ENCODE data around the gene ACAD11. TPM values are rescaled to one million over a fixed set of nuclear protein-coding genes. Genes with fewer than 3 reads are reported as not detected.

The ACAD11 gene
- total and polyA plus RNA-seq, 8 donors, result 12.6 to 43.7 (median 32.7) TPM

DNA sequence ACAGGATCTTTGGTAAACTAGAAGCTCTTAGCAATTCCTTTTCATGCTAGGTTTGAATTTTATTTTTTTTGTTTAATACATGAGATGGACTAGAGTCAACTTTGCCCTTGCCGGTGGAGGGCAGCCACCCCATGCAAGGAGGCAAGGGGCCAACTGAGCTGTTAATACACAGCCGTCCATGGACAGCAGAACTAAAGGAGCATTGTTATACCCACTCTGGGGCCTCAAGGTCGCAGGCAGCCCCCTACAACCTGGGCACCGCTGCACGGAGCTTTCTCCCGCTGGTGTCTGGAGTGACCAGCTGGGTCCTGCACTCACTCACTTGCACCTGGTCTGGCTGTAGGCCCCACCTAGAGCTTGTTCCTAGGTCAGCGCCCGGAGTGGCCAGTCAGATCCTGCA lies 110.4 kb downstream of the ACAD11 start:
- peaks cover 0 to 3% of the 10 kb centered on the region in 2 donors for H3K4me1 ChIP-seq
- H3K9me3 ChIP-seq, result no peaks in the 10 kb centered on the region
- TF ChIP-seq, protein P1, sequence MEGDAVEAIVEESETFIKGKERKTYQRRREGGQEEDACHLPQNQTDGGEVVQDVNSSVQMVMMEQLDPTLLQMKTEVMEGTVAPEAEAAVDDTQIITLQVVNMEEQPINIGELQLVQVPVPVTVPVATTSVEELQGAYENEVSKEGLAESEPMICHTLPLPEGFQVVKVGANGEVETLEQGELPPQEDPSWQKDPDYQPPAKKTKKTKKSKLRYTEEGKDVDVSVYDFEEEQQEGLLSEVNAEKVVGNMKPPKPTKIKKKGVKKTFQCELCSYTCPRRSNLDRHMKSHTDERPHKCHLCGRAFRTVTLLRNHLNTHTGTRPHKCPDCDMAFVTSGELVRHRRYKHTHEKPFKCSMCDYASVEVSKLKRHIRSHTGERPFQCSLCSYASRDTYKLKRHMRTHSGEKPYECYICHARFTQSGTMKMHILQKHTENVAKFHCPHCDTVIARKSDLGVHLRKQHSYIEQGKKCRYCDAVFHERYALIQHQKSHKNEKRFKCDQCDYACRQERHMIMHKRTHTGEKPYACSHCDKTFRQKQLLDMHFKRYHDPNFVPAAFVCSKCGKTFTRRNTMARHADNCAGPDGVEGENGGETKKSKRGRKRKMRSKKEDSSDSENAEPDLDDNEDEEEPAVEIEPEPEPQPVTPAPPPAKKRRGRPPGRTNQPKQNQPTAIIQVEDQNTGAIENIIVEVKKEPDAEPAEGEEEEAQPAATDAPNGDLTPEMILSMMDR (IDR thresholded peaks at IDR 0.05), result no peak
- DNase-seq (no peak), ATAC-seq (no peak)
- H3K27ac ChIP-seq, result no peak overlapping the region
- intact Hi-C loops (cut with DNase I), result no loop called here
- no peak overlapping the region for H3K4me3 ChIP-seq
- no peaks in the 10 kb centered on the region for H3K36me3 ChIP-seq
- no peaks in the 10 kb centered on the region for H3K27me3 ChIP-seq

DNA sequence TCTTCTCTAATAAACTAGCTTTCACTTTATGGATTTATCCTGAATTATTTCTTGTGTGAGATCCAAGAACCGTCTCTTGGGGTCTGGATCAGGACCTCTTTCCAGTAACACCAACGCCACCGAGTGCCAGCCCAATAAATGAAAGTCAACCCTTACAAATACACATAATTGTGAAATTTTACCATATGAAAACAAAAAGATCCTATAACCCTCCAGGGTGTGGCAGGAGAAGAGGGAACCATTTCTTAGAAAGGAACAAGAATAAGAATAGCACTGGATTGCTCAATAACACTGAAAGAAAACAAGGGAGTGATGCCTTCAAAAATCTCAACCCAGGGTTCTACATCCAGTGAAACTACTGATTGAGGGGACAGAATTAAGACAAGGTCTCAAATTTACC lies 114.1 kb downstream of the ACAD11 start:
- H3K27me3 ChIP-seq, result no peaks in the 10 kb centered on the region
- H3K27ac ChIP-seq, result no peak overlapping the region
- ATAC-seq (peak; percentile 27), DNase-seq (no peak)
- H3K9me3 ChIP-seq, result no peaks in the 10 kb centered on the region
- TF ChIP-seq, protein P1 (IDR thresholded peaks at IDR 0.05), result no peak
- intact Hi-C loops (cut with DNase I), result no loop called here
- H3K4me1 ChIP-seq, result peaks cover 0 to 22% of the 10 kb centered on the region in 2 donors
- no peak overlapping the region for H3K4me3 ChIP-seq
- peaks cover 0 to 17% of the 10 kb centered on the region in 2 donors for H3K36me3 ChIP-seq

DNA sequence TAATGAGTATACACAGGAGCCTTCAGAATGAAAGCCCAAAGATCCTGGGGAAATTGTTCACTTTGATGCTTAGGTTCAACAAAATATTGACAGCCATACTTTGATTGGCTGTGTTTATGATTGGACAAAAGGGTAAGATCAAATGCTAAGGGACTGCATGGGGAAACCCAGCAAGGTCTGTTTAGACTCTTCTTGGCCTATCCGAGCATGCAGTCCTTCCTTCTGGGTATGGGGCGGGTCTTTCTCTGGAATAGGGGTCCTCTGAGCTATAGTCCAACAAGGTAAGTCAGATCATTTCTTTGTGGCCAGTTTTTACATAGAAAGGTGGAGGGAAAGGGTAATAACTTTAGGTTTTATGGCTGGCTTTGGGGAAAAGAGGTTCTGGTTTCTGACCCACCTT lies 115.5 kb downstream of the ACAD11 start:
- Histone ChIP-seq H3K4me1 (peaks cover 0 to 22% of the 10 kb centered on the region in 2 donors), H3K27ac (no peak overlapping the region), H3K9me3 (no peaks in the 10 kb centered on the region), H3K36me3 (peaks cover 0 to 30% of the 10 kb centered on the region in 2 donors), H3K4me3 (no peak overlapping the region), H3K27me3 (no peaks in the 10 kb centered on the region)
- TF ChIP-seq, protein P1 (IDR thresholded peaks at IDR 0.05), result no peak
- DNase-seq (no peak), ATAC-seq (no peak)
- intact Hi-C loops (cut with DNase I), result no loop called here

DNA sequence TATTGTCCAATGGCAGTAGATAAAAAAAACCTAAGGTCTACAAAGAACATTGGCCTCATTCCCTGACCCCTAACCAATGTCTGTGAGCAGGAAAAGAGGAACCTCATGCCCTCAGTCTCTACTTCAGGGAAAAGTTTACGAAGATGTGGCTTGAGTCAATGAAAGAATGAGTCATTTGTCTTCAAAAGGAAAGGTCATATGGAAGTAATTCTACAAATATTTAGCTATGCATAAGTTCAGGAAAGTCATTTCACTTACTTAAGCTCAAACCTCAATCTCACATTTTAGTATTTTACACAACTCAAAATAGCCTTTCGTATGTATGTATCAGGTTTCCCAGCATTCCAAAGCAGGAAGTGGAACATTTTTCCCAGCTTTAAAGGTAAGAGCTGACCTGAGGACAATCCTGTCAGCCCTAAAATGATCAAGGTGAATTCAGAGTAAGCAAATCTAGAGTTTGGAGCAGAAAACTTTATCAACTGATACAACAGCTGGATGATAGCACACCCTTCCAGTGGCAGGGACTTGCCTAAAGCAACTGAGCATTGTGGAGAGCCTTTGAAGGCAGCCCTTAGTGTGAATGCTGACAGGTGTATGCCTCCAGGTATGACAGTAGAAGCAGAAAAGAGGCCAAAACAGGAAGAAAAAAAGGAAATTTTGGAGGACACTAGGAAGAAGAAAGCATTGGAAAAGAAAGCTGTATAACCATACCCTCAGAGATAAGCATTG lies 116.4 kb downstream of the ACAD11 start:
- intact Hi-C loops (cut with DNase I), result no loop called here
- DNase-seq (no peak), ATAC-seq (peak; percentile 84)
- no peak overlapping the region for H3K4me3 ChIP-seq
- H3K4me1 ChIP-seq, result peaks cover 0 to 22% of the 10 kb centered on the region in 2 donors
- no peaks in the 10 kb centered on the region for H3K9me3 ChIP-seq
- peaks cover 0 to 40% of the 10 kb centered on the region in 2 donors for H3K36me3 ChIP-seq
- peak overlapping the region; percentile 19 to 52 for H3K27ac ChIP-seq
- H3K27me3 ChIP-seq, result no peaks in the 10 kb centered on the region
- TF ChIP-seq, protein P1 (IDR thresholded peaks at IDR 0.05), result no peak

DNA sequence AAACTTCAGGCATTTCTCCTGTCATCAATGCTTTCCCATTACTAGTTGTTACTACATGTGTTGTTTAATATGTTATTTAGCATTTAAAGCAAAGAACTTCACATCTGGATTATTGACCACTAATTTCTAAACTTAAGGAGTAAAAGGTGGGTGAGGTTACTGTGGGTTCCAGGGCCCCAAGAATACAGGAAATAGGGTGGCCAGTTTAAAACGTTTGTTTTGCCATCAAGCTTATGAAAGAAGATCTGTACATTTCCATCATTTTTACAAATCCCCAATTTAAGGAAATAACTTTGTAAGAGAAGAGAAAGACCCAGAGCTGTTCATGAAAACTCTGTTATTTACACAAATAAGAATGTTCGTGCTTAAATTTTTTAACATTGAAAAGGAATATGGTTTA lies 117.0 kb downstream of the ACAD11 start:
- no peak for DNase-seq
- no peaks in the 10 kb centered on the region for H3K9me3 ChIP-seq
- no peak for ATAC-seq
- H3K27ac ChIP-seq, result peak overlapping the region; percentile 19 to 52
- peaks cover 0 to 44% of the 10 kb centered on the region in 2 donors for H3K36me3 ChIP-seq
- intact Hi-C loops (cut with DNase I), result no loop called here
- TF ChIP-seq, protein P1 (IDR thresholded peaks at IDR 0.05), result no peak
- H3K27me3 ChIP-seq, result no peaks in the 10 kb centered on the region
- peaks cover 0 to 22% of the 10 kb centered on the region in 2 donors for H3K4me1 ChIP-seq
- no peak overlapping the region for H3K4me3 ChIP-seq

Data from left lung (tissue), 10 donors.